ENCODE results near the gene OSM.
A peak's percentile ranks its signal among the peaks of the same experiment; 100 is the strongest.

The OSM gene

GRCh38 chr22:30266445-30267381 lies at the start of gene OSM:
TSS of gene OSM (minus strand) at chr22:30266851. CDS start at chr22:30266799, 52 bp downstream.
- DNase-seq (ENCODE audit: low read depth in 2 of 2, low spot score in 1 of 2) = peak; percentile 39 to 43

- no peak for DNase-seq (ENCODE audit: low read depth in 2 of 2, low spot score in 1 of 2)
Measured at GRCh38 chr22:30315962-30316576, 49.4 kb upstream of the OSM start.

DNA sequence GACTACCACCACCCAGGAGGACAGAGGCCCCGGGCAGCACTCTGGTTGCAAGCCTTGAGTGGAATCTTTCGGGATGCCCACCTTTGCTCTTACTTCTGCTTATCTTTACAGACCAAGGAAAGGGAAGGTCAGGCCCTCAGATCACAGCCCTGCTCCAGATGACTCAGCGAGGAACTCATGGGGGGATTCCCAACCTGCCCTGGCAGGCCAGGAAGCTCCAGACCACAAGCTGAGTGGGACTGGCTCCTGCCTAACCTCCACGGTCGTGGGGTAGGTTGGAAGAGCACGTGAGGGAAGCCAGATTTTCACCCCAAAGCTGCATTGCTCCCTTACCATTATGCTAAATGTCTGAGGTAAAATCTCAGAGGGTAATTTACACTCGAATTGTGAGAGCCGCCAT lies 48.3 kb upstream of the OSM start:
- DNase-seq (ENCODE audit: low read depth in 2 of 2, low spot score in 1 of 2) = no peak

DNA sequence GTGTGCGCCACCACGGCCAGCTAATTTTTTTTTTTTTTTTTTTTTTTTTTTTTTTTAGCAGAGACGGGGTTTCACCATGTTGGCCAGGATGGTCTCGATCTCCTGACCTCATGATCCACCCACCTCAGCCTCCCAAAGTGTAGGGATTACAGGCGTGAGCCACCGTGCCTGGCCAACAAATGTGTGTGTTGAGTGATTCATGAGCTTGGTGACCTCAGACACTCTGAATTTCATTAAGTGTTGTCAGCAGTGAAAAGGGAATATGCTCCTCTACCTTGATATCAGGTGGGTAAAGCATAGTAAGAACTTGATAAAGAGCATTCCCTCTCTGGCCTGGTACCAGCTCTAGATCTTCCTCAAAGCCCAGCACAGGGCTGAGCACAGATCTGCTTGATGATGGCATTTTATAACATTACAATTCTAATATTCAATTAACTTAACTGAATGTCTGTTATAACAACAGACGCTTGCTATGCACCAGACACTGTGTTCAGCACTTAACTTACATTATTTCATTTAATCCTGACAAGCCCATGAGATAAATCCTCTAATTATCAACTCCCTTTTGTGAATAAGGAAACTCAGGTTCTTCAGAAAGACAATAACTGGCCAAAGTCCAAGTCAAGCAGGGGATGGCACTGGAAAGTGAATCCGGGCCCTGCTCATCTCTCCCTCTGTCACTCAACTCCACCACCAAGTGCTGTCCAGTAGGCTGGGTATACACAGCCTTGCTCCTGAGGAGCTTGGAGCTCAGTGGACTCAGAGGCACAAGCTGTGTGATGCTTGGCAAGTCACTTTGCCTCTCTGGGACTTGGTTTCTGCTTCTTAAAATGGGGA lies 47.1 kb upstream of the OSM start:
- DNase-seq (ENCODE audit: low read depth in 2 of 2, low spot score in 1 of 2) = no peak

DNA sequence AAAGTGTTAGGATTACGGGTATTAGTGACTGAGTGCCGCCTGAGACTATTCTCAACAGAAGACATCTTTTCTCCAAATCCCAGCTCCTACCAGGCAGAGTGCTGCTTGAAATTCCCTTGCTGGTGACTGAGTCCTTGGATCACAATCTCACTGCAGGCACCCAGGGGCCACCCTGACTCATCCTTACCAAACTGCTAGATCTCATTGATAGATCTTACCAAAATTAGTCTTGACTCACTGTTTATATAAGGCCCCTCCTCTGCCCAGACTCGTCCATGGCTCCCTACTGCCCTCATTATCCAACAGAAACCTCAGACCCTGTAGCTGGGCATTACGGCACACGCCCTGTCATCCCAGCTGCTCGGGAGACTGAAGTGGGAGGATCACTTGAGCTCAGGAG lies 45.4 kb upstream of the OSM start:
- no peak for DNase-seq (ENCODE audit: low read depth in 2 of 2, low spot score in 1 of 2)

DNA sequence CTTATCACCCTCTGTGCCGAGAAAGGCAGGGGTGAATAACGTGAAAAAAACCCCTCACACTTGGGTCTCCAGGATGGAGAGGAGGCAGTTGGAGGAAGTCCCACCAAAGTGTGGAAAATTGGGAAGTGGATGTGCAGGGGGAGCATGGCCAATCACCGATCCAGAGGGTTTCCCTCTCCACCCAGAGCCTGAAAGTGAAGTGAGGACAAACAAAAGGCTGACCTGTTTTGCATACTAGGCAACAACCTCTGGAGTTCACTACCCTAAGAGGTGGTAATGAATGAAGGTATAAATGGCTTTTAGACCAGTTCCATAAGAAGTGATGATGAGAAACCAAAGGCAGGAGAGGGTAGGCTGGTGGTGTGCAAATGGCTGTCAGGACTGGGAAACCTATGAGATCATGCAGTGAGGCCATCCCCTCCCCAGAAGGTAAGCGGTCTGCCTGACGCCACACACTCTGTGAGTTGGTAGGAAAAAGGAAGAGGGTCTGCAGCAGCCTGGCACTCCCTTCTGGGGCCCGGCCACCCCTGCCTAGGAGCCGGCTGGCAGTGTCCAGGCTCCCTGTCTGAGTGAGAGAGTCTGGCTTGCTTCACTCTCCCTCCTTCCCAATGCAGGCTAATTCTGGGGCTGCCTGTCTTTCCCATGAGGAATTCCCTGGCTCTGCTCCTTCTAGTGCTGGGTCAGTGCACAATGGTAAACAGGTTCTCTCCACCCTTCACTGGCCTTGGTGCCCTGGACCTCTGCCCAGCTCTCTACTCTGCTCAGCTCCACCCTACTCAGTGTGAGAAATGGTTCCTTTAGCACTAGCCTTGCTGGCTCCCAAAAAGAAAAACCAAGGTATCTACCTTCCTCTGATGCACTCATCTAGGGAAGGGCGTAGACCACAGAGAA lies 44.5 kb upstream of the OSM start:
- DNase-seq (ENCODE audit: low read depth in 2 of 2, low spot score in 1 of 2) = no peak

DNA sequence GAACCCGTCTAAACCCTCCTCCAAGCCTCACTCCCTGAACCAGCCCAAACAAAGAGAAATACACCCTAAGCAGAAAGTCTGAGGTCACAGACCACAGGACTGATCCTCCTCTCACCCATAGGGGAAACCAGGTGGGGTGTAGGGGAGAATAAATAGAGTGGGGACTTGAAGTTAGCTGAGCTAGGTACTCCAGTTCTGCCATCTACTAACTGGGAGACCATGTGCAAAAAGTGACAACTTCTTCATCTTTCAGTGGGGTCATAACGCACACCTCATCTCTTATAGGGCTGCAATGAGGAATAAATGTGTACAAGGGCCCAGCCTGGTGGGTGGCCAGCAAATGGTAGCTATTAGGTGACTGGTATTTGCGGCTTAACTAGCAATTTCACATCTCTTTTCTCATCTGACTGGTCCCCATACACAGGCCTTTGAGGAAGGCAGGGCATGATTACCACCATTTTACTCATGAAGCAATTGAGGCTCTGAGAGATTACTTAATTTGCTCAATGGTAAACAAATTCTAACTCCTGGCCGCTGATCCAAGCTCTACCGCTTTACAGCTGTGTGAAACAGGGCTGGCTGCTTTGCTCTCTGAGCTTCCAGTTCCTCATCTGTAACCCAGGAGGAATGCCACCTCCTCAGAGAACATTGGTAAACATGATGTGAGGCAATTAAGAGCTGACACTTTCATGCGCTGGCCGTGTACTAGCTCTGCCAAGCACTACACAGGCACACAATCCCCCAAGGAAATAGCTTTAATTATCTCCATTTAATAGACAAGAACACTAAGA lies 43.5 kb upstream of the OSM start:
- DNase-seq (ENCODE audit: low read depth in 2 of 2, low spot score in 1 of 2) = no peak

DNA sequence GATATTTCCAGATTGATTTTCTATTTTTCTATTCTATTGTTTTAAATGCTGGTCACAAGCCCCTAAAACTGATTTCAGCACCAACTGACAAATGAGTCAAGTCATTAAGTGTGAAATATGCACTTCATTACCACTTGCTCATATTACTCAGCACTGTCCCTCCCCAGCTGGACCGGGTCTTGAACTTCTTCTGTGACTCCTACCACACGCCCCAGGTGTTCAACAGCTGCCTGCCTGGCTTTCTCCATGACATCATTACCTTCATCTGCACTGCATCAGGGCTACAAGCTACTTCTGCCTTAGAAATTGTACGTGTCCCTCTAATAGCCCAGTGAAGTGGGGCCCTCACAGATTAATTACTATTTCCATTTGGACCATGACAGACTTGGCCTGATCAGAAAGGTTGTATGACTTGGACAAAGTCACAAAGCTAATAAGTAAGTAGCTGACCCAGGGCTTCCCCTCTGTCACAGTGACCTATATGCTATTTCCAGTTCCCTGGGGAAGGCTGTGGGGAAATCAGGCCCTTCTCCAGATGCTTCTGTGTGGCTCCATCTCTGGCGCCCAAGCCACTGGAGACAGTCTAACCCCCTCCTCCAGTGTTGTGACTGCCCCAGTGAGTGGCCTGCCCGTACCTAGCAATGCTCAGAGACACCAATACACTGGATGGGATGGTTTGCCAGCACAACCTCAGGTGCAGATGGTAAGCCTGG lies 42.0 kb upstream of the OSM start:
- no peak for DNase-seq (ENCODE audit: low read depth in 2 of 2, low spot score in 1 of 2)

DNA sequence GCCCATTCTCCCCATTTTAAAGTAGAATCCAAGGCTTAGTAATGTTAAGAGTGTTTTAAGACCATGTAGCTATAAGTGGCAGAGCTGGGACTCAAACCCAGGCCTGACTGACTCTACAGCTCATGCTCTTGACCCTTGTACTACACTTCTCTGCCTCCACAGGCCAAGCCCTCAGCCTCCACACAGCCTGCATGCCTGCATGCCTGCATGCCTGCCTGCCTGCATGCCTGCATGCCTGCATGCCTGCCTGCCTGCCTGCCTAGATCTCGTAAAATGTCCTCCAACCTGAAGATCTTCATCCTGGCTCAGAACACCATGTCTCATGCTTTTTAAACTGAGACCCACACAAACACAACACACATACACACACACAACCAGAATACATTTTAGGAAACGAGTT lies 41.4 kb upstream of the OSM start:
- no peak for DNase-seq (ENCODE audit: low read depth in 2 of 2, low spot score in 1 of 2)

DNA sequence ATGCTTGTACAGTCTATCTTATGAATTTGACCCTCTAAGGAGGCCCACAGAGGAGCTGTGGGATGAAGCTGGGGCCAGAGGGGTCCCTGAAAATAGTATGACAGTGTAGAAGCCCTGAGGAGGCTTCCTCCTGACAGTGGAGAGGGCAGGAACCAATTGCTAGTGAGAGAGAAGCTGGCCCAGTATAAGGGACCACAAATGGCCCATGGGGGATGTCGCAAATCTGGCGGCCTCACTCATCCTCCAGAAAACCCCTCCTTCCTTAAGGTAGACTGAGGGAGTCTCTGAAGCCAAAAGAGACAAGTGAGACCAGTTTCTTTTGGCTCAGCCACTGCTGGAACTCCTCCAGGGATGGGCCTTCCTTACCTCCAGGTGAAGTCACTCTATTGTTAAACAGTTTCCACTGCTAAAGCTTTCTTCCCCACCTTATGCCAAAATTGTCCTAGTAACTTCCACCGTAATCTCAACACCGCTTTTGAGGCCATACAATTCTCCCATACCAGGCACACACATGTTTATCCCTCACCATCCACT lies 40.5 kb upstream of the OSM start:
- no peak for DNase-seq (ENCODE audit: low read depth in 2 of 2, low spot score in 1 of 2)

DNA sequence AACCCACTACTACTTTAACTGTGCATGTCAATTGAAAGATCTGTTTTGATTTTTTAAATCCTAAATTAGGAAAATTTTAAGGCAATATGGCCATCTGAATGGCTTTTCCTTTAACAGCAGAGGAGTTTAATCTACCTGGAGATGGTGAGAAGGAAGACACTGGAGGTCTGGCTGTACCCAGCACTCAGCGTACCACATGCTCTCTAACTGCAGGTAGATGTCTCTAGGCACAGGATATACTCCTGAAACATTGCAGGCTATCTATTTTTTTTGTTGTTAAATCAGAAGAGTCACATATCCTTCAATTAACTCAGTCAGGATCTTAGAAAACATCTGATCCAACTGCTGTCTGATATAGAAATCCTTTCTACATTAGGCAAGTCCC lies 40.0 kb upstream of the OSM start:
- DNase-seq (ENCODE audit: low read depth in 2 of 2, low spot score in 1 of 2) = no peak

DNA sequence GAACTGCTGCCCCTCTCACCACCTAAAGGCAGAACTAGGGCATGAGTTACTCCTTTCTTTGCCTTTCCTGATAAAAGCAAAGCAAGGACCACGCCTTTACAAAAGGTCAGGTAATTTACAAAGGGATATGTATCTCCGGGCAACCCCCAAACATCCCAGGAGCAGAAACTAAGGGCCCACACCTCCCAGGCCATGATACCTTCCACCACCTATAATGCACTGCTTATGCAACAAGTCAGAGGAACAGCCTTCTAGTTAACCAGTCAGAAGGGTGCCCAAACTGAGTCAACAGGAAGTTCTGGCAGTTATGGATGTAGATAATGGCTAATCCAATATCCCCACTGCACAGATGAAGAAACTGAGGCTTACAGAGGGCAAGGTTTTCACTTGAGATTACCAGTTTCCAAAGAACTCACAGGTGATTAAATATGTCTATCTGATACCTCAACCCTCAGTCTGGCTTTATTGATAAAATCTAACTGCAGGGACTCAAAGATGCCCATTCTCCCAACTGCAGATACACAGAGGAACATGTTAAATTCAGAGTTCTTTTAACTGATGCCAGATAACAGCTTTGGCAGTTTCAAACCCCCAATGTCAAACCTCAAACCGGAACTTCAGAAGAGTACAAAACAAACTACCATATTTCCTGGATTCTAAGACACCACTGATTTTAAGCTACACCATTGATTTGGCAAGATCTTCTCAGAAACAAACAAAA lies 39.4 kb upstream of the OSM start:
- DNase-seq (ENCODE audit: low read depth in 2 of 2, low spot score in 1 of 2) = no peak

DNA sequence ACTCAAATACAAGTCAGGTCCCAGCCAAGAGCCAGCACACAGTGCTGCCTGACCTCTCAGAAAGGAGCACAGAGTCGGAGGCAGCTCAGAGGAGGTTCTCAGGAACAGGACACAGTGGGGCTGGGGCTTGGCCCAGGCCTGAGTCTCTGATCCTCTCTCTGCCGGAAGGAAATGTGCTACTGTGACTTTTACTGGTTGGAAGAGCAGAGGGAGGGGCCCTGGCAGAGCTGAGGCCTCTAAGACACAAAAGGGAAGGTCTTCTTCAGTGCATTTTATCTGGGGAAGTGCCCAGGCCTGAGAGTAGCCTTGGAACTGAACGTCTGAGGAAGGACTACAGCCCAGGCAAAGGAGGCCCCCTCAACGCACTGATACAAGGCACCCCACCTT lies 38.9 kb upstream of the OSM start:
- no peak for DNase-seq (ENCODE audit: low read depth in 2 of 2, low spot score in 1 of 2)

GRCh38 chr22:30304495-30305244 lies 38.0 kb upstream of the OSM start:
- no peak for DNase-seq (ENCODE audit: low read depth in 2 of 2, low spot score in 1 of 2)

GRCh38 chr22:30302810-30303138 lies 36.1 kb upstream of the OSM start:
- DNase-seq (ENCODE audit: low read depth in 2 of 2, low spot score in 1 of 2) = no peak

- no peak for DNase-seq (ENCODE audit: low read depth in 2 of 2, low spot score in 1 of 2)
Measured at GRCh38 chr22:30301995-30302809, 35.6 kb upstream of the OSM start.

DNA sequence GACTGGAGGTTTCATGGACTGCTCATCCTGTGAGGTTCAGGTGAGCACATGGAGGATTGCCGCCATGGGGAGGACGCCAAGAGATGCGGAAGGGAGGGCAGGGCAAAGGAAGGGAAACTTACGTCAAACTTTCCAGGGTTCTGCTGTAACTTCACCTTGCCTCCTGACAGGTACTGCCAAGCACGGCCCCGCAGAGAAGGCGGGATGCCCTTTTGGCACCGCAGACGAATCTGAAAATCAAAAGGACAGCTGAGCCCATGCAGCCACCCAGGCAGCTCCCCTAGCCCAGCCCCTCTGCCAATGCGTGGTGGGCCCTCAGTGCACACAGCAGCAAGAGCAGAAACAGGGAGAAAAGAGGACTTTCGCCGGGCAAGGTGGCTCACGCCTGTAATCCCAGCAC lies 32.7 kb upstream of the OSM start:
- DNase-seq (ENCODE audit: low read depth in 2 of 2, low spot score in 1 of 2) = no peak
